Smooth muscle cell (in vitro differentiated cells): ENCODE data around the gene LAMA2. TPM values are rescaled to one million over a fixed set of nuclear protein-coding genes. Genes with fewer than 3 reads are reported as not detected.

Experiments
- DNase-seq: peaks from one replicate; lab custom pipeline; 2025; ENCODE audit not compliant: unreplicated experiment; lab: John Stamatoyannopoulos, UW
- H2AFZ ChIP-seq: fragments of 200-600 bp; sonication (generic); 2 replicates; pipeline ENCODE4 v1.6.0; 2016; ENCODE audit warnings: antibody characterized with exemption, low read depth, mild to moderate bottlenecking
- H3F3A ChIP-seq: fragments of 200-600 bp; sonication (generic); 2 replicates; pipeline ENCODE4 v1.6.0; 2017; ENCODE audit warnings: antibody characterized with exemption, low read depth
- H3K27ac ChIP-seq: fragments of 200-600 bp; sonication (generic); 2 replicates; pipeline ENCODE4 v1.5.1; 2016; ENCODE audit warnings: low read depth, mild to moderate bottlenecking
- H3K27me3 ChIP-seq: fragments of 200-600 bp; sonication (generic); 2 replicates; pipeline ENCODE4 v1.6.1; 2016; ENCODE audit warnings: low read depth, mild to moderate bottlenecking
- H3K36me3 ChIP-seq: fragments of 200-600 bp; sonication (generic); 2 replicates; pipeline ENCODE4 v1.5.1; 2016; ENCODE audit warnings: low read depth
- H3K4me1 ChIP-seq: fragments of 200-600 bp; sonication (generic); 2 replicates; pipeline ENCODE4 v1.5.1; 2016; ENCODE audit warnings: low read depth
- H3K4me2 ChIP-seq: fragments of 200-600 bp; sonication (generic); 2 replicates; pipeline ENCODE4 v1.6.0; 2016; ENCODE audit warnings: mild to moderate bottlenecking
- H3K4me3 ChIP-seq: fragments of 200-600 bp; sonication (generic); 2 replicates; pipeline ENCODE4 v1.5.1; 2016; ENCODE audit warnings: mild to moderate bottlenecking
- H3K79me2 ChIP-seq: fragments of 200-600 bp; sonication (generic); 2 replicates; pipeline ENCODE4 v1.6.0; 2016; ENCODE audit warnings: low read depth, mild to moderate bottlenecking
- H3K9ac ChIP-seq: fragments of 200-600 bp; sonication (generic); 2 replicates; pipeline ENCODE4 v1.6.0; 2016; ENCODE audit warnings: low read depth
- H3K9me3 ChIP-seq: fragments of 200-600 bp; sonication (generic); replicated peaks from 2 replicates; pipeline ENCODE4 v1.5.1; 2016; ENCODE audit warnings: low read depth
- H4K20me1 ChIP-seq: fragments of 200-600 bp; sonication (generic); 2 replicates; pipeline ENCODE4 v1.6.0; 2016; ENCODE audit warnings: low read depth
- WGBS: methylation state at CpG from one replicate; pipeline ENCODE4 v1.1.7; 2016; ENCODE audit warnings: low lambda C conversion rate; 5-methylcytosine and 5-hydroxymethylcytosine counted together
- polyA plus RNA-seq: library from polyadenylated mRNA; unstranded; fragments of >200 nt; fragmentation: Nextera tagmentation; extraction: Ambion mirVana; gene quantifications from 2 replicates; pipeline ENCODE4 v1.2.1, GENCODE V29; 2016
- total RNA-seq: library from RNA; depleted of rRNA; stranded (reverse); fragments of >200 nt; gene quantifications from 2 replicates; pipeline ENCODE4 v1.2.3, GENCODE V29; 2014
- TF ChIP-seq, protein P1 (sequence below): fragments of 200-600 bp; sonication (generic); IDR thresholded peaks from 2 replicates; pipeline ENCODE4 v1.5.1; 2017; ENCODE audit warnings: borderline replicate concordance, mild to moderate bottlenecking, antibody characterized with exemption; ENCODE audit not compliant: insufficient read depth, poor library complexity, severe bottlenecking

LAMA2 gene
- total and polyA plus RNA-seq, 2 experiments from 2014 or later, result 21.7 to 92.9 TPM

DNA sequence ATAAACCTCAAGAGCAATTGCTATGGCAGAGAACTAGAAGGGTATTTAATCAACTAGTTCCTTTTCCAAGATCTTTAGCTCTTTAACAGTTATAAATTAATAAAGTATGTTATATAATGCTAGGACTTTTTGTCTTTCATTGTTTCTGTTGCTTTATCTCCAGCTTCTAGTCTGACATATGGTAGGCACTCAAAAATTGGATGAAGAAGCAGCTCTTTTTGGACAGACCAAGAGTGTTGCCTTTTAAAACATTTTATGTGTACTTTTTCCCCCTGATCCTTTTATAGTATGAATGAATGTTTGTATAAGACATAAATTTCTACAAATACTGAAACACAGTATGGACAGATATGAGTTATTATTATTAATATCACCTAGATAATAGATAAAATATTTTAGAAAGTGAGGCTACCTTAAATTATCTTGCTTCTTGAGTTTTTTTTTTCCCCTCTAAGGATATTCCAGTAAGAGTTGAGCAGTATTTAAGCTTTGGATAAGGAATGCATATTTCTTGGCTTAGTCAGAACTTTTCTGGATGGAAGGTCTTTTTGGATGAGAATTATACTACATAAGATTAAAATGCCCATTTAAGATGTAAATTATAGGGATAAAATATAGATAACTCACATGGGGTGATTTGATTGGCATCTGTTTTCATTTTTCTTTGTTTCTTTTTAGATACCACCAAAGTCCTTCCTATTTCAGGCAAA is 16.6 kb downstream of the LAMA2 start:
- Histone ChIP-seq H3K79me2 (peaks cover 25% of the 10 kb centered on the region), H3K9ac (no peak overlapping the region), H4K20me1 (no peaks in the 10 kb centered on the region), H3K4me1 (peaks cover 10% of the 10 kb centered on the region), H3K4me3 (no peak overlapping the region), H3K27ac (peak overlapping the region; percentile 76), H3K9me3 (no peaks in the 10 kb centered on the region), H3F3A (peaks cover 11% of the 10 kb centered on the region), H2AFZ (no peak overlapping the region), H3K27me3 (no peaks in the 10 kb centered on the region), H3K4me2 (peak overlapping the region; percentile 68), H3K36me3 (peaks cover 5% of the 10 kb centered on the region)
- TF ChIP-seq, protein P1, sequence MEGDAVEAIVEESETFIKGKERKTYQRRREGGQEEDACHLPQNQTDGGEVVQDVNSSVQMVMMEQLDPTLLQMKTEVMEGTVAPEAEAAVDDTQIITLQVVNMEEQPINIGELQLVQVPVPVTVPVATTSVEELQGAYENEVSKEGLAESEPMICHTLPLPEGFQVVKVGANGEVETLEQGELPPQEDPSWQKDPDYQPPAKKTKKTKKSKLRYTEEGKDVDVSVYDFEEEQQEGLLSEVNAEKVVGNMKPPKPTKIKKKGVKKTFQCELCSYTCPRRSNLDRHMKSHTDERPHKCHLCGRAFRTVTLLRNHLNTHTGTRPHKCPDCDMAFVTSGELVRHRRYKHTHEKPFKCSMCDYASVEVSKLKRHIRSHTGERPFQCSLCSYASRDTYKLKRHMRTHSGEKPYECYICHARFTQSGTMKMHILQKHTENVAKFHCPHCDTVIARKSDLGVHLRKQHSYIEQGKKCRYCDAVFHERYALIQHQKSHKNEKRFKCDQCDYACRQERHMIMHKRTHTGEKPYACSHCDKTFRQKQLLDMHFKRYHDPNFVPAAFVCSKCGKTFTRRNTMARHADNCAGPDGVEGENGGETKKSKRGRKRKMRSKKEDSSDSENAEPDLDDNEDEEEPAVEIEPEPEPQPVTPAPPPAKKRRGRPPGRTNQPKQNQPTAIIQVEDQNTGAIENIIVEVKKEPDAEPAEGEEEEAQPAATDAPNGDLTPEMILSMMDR, result no peak
- DNase-seq, result no peak

DNA sequence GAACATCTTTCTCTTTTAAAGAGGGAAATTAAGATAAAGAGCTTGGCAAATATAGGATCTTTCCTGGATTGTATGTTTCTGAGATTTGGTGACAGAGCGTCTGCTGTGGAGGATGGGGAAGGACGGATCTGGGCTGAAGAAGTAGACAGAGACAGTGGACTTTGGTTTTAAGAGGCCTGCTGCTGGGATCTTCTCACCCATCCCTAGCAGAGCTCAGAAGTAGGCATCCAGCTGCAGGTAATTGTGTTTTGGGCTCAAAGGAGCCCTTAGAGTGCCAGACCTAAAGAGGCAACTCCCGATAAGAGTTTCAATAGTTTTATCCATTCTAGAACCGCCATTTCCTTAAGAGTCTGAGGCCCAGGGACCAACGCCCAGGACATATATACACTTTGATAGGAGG is 20.8 kb downstream of the LAMA2 start:
- Histone ChIP-seq H3K4me2 (peak overlapping the region; percentile 5), H3K27ac (peak overlapping the region; percentile 43), H3K4me1 (peaks cover 10% of the 10 kb centered on the region), H2AFZ (no peak overlapping the region), H3K9ac (no peak overlapping the region), H3K79me2 (peaks cover 16% of the 10 kb centered on the region), H3K27me3 (no peaks in the 10 kb centered on the region), H3F3A (peaks cover 4% of the 10 kb centered on the region), H4K20me1 (no peaks in the 10 kb centered on the region), H3K4me3 (no peak overlapping the region), H3K9me3 (no peaks in the 10 kb centered on the region), H3K36me3 (no peaks in the 10 kb centered on the region)
- TF ChIP-seq, protein P1, result no peak
- DNase-seq, result no peak
- WGBS, result 95% methylated on average over 5 of the region's 5 CpGs

DNA sequence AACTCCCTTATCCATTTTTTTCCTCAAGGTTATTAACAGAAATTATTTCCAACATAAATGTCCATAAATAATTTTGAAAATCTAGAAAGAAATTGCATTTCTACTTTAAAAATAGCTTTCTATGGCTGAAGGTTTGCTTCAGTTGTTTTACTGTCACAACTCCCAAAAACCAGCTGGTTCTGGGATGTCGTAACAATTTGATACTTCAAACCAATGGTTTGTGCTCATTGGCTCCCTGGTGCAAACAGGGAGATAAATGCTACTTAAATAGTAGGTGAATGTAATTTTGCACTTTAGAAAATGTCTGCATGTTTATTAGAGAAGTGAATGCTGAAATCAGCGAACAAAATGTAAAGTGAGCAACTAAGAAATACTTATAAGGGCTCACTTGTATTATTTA is 31.1 kb downstream of the LAMA2 start:
- Histone ChIP-seq H3K4me2 (no peak overlapping the region), H4K20me1 (peaks cover 6% of the 10 kb centered on the region), H3F3A (no peaks in the 10 kb centered on the region), H3K36me3 (no peaks in the 10 kb centered on the region), H3K9me3 (no peaks in the 10 kb centered on the region), H3K79me2 (no peaks in the 10 kb centered on the region), H3K9ac (no peak overlapping the region), H3K4me1 (no peaks in the 10 kb centered on the region), H3K4me3 (no peak overlapping the region), H3K27ac (no peak overlapping the region), H3K27me3 (no peaks in the 10 kb centered on the region), H2AFZ (no peak overlapping the region)
- DNase-seq, result no peak
- whole genome bisulfite sequencing, result 84% methylated on average over 2 of the region's 2 CpGs
- TF ChIP-seq, protein P1, result no peak

DNA sequence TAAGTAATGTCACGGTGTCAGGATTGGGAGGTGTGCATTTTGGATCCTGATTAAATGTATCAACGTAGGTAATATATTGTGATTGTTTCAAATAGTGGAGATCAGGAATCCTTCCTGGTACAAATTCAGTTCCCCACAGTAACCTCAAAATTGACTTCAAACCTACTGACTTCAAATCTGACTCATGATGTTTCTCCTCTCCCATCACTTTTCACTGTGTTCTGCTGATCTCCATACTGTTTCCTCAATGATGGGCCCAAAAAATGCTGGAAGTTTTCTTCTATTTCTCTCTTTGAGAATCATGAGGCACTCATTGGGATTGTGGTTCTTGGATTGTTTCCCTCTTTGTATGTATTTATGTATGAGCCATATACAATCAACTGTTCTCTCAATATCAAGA is 35.9 kb downstream of the LAMA2 start:
- no peaks in the 10 kb centered on the region for H3K4me1 ChIP-seq
- H3K4me3 ChIP-seq, result no peak overlapping the region
- no peaks in the 10 kb centered on the region for H3K9me3 ChIP-seq
- TF ChIP-seq, protein P1, result no peak
- H3K9ac ChIP-seq, result no peak overlapping the region
- DNase-seq, result no peak
- WGBS, result 72% methylated on average over 2 of the region's 2 CpGs
- H3K36me3 ChIP-seq, result no peaks in the 10 kb centered on the region
- H3K27me3 ChIP-seq, result no peaks in the 10 kb centered on the region
- no peak overlapping the region for H3K4me2 ChIP-seq
- H3F3A ChIP-seq, result no peaks in the 10 kb centered on the region
- no peak overlapping the region for H2AFZ ChIP-seq
- no peak overlapping the region for H3K27ac ChIP-seq
- H3K79me2 ChIP-seq, result no peaks in the 10 kb centered on the region
- peaks cover 6% of the 10 kb centered on the region for H4K20me1 ChIP-seq
